B cell (primary cell): Measurements from ENCODE around the gene FBXL4. TPM values are rescaled to one million over a fixed set of nuclear protein-coding genes. Genes with fewer than 3 reads are reported as not detected.

ENCODE experiments used
- ATAC-seq: fragments of 200-7000 bp; cut with Tn5 transposase; one replicate; pipeline ENCODE4 v1.10.0; 2021; ENCODE audit warnings: low read depth, mild to moderate bottlenecking, moderate number of reproducible peaks, moderate library complexity
- CTCF ChIA-PET: fragments of 350-600 bp; sonication (Branson Sonifier 250); formaldehyde crosslinking; loops from one replicate; lab custom pipeline; 2021; ENCODE audit warnings: antibody characterized with exemption, inconsistent platforms; lab: Charles Lee
- POLR2A ChIA-PET: fragments of 350-600 bp; sonication (Branson Sonifier 250); formaldehyde crosslinking; loops from one replicate; lab custom pipeline; 2021; ENCODE audit warnings: antibody characterized with exemption; lab: Charles Lee
- DNase-seq: peaks from one replicate; pipeline ENCODE4 v3.0.0; 2013
- H2AFZ ChIP-seq: 2 replicates; pipeline ENCODE4 v1.6.1; 2012; ENCODE audit warnings: mild to moderate bottlenecking, low read depth, low read length; ENCODE audit not compliant: insufficient read depth, poor library complexity, severe bottlenecking
- H3K27ac ChIP-seq, 2 donors: 1 replicate in 1 of 2; 2 replicates in 1 of 2; pipeline ENCODE4 v1.5.1; 2012 to 2013; ENCODE audit warnings: low read length in 2 of 2, mild to moderate bottlenecking in 2 of 2, moderate library complexity in 1 of 2
- H3K27me3 ChIP-seq, 4 experiments: fragments of 200-600 bp in 1 of 4; sonication (generic) in 1 of 4; replicated peaks in 1 of 4; 1 replicate in 2 of 4; 2 replicates in 2 of 4; pipeline versions ENCODE4 v1.6.1 to v1.7.0; 2013 to 2016; ENCODE audit warnings: low read length in 3 of 4, mild to moderate bottlenecking in 2 of 4, mixed read lengths in 1 of 4, moderate library complexity in 1 of 4; ENCODE audit not compliant: insufficient read depth in 4 of 4, control insufficient read depth in 3 of 4; ENCODE audit errors: control extremely low read depth in 1 of 4
- H3K36me3 ChIP-seq, 2 experiments: replicated peaks in 1 of 2; 1 replicate in 1 of 2; 2 replicates in 1 of 2; pipeline versions ENCODE4 v1.6.1 to v1.7.1; 2013; ENCODE audit warnings: low read length in 1 of 2; ENCODE audit not compliant: insufficient read depth in 2 of 2, control insufficient read depth in 1 of 2; ENCODE audit errors: control extremely low read depth in 1 of 2, extremely low read depth in 1 of 2
- H3K4me1 ChIP-seq, 2 donors: fragments of 200-600 bp in 1 of 2; sonication (generic) in 1 of 2; 1 replicate in 1 of 2; 2 replicates in 1 of 2; pipeline versions ENCODE4 v1.5.1 to v1.6.1; 2013 to 2017; ENCODE audit warnings: low read length in 2 of 2; ENCODE audit not compliant: control insufficient read depth in 2 of 2, insufficient read depth in 2 of 2
- H3K4me2 ChIP-seq: replicated peaks from 2 replicates; pipeline ENCODE3; 2012; ENCODE audit warnings: mild to moderate bottlenecking, low read depth, low read length; ENCODE audit not compliant: poor library complexity, severe bottlenecking
- H3K4me3 ChIP-seq, 5 experiments: fragments of 200-600 bp in 1 of 5; sonication (generic) in 1 of 5; 1 replicate in 3 of 5; 2 replicates in 2 of 5; pipeline versions ENCODE4 v1.5.1 to v1.7.0; 2011 to 2016; ENCODE audit warnings: low read length in 4 of 5, mild to moderate bottlenecking in 4 of 5, low read depth in 2 of 5, control low read depth in 1 of 5, moderate library complexity in 1 of 5; ENCODE audit not compliant: insufficient read depth in 1 of 5; ENCODE audit errors: control extremely low read depth in 1 of 5, extremely low read depth in 1 of 5
- H3K79me2 ChIP-seq: fragments of 200-600 bp; sonication (generic); one replicate; pipeline ENCODE4 v1.6.0; 2016; ENCODE audit warnings: low read length; ENCODE audit not compliant: control insufficient read depth, insufficient read depth
- H3K9ac ChIP-seq: fragments of 200-600 bp; sonication (generic); 2 replicates; pipeline ENCODE4 v1.6.1; 2017; ENCODE audit warnings: mild to moderate bottlenecking, low read length, moderate library complexity
- H3K9me3 ChIP-seq, 3 donors: one replicate each; pipeline versions ENCODE4 v1.6.1 to v1.7.1; 2013; ENCODE audit warnings: low read length in 2 of 3; ENCODE audit not compliant: control insufficient read depth in 2 of 3, insufficient read depth in 1 of 3; ENCODE audit errors: control extremely low read depth in 1 of 3
- H4K20me1 ChIP-seq: 2 replicates; pipeline ENCODE4 v1.6.0; 2012; ENCODE audit warnings: mild to moderate bottlenecking, low read length; ENCODE audit not compliant: insufficient read depth, control insufficient read depth, poor library complexity, severe bottlenecking
- H3K27ac Mint-ChIP-seq: one replicate; pipeline ENCODE4 v1.8.0; 2021; ENCODE audit warnings: mixed read lengths
- H3K27me3 Mint-ChIP-seq: one replicate; pipeline ENCODE4 v1.8.0; 2021; ENCODE audit warnings: mixed read lengths
- H3K4me1 Mint-ChIP-seq: one replicate; pipeline ENCODE4 v1.8.0; 2021; ENCODE audit warnings: mixed read lengths
- H3K4me3 Mint-ChIP-seq: one replicate; pipeline ENCODE4 v1.8.0; 2021; ENCODE audit warnings: mixed read lengths
- H3K9me3 Mint-ChIP-seq: one replicate; pipeline ENCODE4 v1.8.0; 2022; ENCODE audit warnings: mixed read lengths; ENCODE audit not compliant: insufficient read depth
- CTCF ChIP-seq: fragments of 200-600 bp; IDR thresholded peaks from one replicate; pipeline ENCODE4 v1.8.0; 2022; ENCODE audit warnings: antibody characterized with exemption, mild to moderate bottlenecking
- EZH2 ChIP-seq: IDR thresholded peaks from 2 replicates; pipeline ENCODE4 v1.6.1; 2012; ENCODE audit warnings: borderline replicate concordance, low read depth, mild to moderate bottlenecking, moderate library complexity, low read length; ENCODE audit not compliant: insufficient read depth, poor library complexity, severe bottlenecking
- WGBS: methylation state at CpG from one replicate; pipeline ENCODE4 v1.1.5; 2013; ENCODE audit warnings: missing lambda C conversion rate; ENCODE audit not compliant: insufficient coverage; 5-methylcytosine and 5-hydroxymethylcytosine counted together
- intact Hi-C: fragments of 100-400 bp; cut with micrococcal nuclease; formaldehyde crosslinking; loops from one replicate; pipeline ENCODE4 v1.10.0; 2022
- polyA plus RNA-seq: library from polyadenylated mRNA; depleted of rRNA; stranded (reverse); fragments of >200 nt; gene quantifications from 2 replicates; pipeline ENCODE4 v1.2.3, GENCODE V29; 2012
- total RNA-seq, 2 donors: library from RNA; stranded (reverse); fragments of 120-200 nt in 1 of 2; gene quantifications; 1 replicate in 1 of 2; 2 replicates in 1 of 2; pipeline versions ENCODE4 v1.2.3 to v1.2.4, GENCODE V29; 2013 to 2022

FBXL4 gene
- total and polyA plus RNA-seq, 2 donors (not counting 1 experiment from before 2014, with no cell fraction given), result 9.2 to 22.0 TPM

GRCh38 chr6:98905759-98906158 lies 42.0 kb downstream of the FBXL4 start:
- TF ChIP-seq CTCF (no peak), EZH2 (no peak)
- intact Hi-C loops, result no loop called here
- H3K27ac ChIP-seq, result no peak overlapping the region
- ChIA-PET POLR2A (no interaction called here), CTCF (no interaction called here)
- no peaks in the 10 kb centered on the region for H3K79me2 ChIP-seq
- no peak for ATAC-seq
- DNase-seq, result no peak
- no peak overlapping the region for H2AFZ ChIP-seq
- H3K4me2 ChIP-seq, result no peak overlapping the region
- peaks cover 2 to 27% of the 10 kb centered on the region in 2 experiments for H3K36me3 ChIP-seq
- H3K4me1 ChIP-seq, result no peaks in the 10 kb centered on the region
- no peak overlapping the region for H3K4me3 ChIP-seq
- WGBS, result 80% methylated on average over 1 of the region's 4 CpGs
- no peak overlapping the region for H3K4me3 Mint-ChIP-seq
- no peaks in the 10 kb centered on the region for H3K4me1 Mint-ChIP-seq
- no peak overlapping the region for H3K27ac Mint-ChIP-seq
- no peak overlapping the region for H3K9ac ChIP-seq
- H3K27me3 ChIP-seq, result no peaks in the 10 kb centered on the region
- H3K9me3 Mint-ChIP-seq, result no peaks in the 10 kb centered on the region
- no peaks in the 10 kb centered on the region for H3K27me3 Mint-ChIP-seq
- H4K20me1 ChIP-seq, result no peaks in the 10 kb centered on the region
- peaks cover 0 to 3% (median 0%) of the 10 kb centered on the region in 3 donors for H3K9me3 ChIP-seq

- POLR2A ChIA-PET, result no interaction called here
- CTCF ChIA-PET, result interaction anchor here (0.6 kb wide), 1 partner anchor 765 kb away, joined by 4 read pairs; no protein-coding TSS in a partner anchor
- Mint-ChIP-seq H3K27me3 (no peaks in the 10 kb centered on the region), H3K4me1 (no peaks in the 10 kb centered on the region), H3K4me3 (no peak overlapping the region), H3K9me3 (no peaks in the 10 kb centered on the region), H3K27ac (no peak overlapping the region)
- no peaks in the 10 kb centered on the region for H3K4me1 ChIP-seq
- no peak overlapping the region for H2AFZ ChIP-seq
- H4K20me1 ChIP-seq, result no peaks in the 10 kb centered on the region
- H3K27ac ChIP-seq, result no peak overlapping the region
- no peak for TF ChIP-seq EZH2
- TF ChIP-seq CTCF, result no peak
- H3K27me3 ChIP-seq, result no peaks in the 10 kb centered on the region
- no peaks in the 10 kb centered on the region for H3K9me3 ChIP-seq
- intact Hi-C loops, result no loop called here
- no peak for ATAC-seq
- no peak overlapping the region for H3K9ac ChIP-seq
- H3K36me3 ChIP-seq, result peaks cover 8 to 34% of the 10 kb centered on the region in 2 experiments
- H3K4me3 ChIP-seq, result no peak overlapping the region
- no peak overlapping the region for H3K4me2 ChIP-seq
- DNase-seq, result no peak
- H3K79me2 ChIP-seq, result no peaks in the 10 kb centered on the region
These were observed 43.6 kb downstream of the FBXL4 start for GRCh38 chr6:98904096-98904495.
